Adipocyte (in vitro differentiated cells): ENCODE data around the gene UBE2J2.

Source experiments
- DNase-seq: peaks from one replicate; pipeline ENCODE4 v3.0.0-alpha.2; 2015; ENCODE audit warnings: low read depth
- H3K27me3 ChIP-seq: replicated peaks from 2 replicates; pipeline ENCODE4 v1.7.0; 2013; ENCODE audit warnings: mild to moderate bottlenecking, low read length, moderate library complexity; ENCODE audit not compliant: control insufficient read depth, insufficient read depth
- H3K36me3 ChIP-seq: 2 replicates; pipeline ENCODE4 v1.7.0; 2013; ENCODE audit warnings: low read length, mild to moderate bottlenecking, moderate library complexity; ENCODE audit not compliant: control insufficient read depth, insufficient read depth, severe bottlenecking
- H3K4me1 ChIP-seq: 2 replicates; pipeline ENCODE4 v1.7.0; 2013; ENCODE audit warnings: mild to moderate bottlenecking, low read length, moderate library complexity; ENCODE audit not compliant: control insufficient read depth, insufficient read depth
- H3K4me3 ChIP-seq: 2 replicates; pipeline ENCODE4 v1.7.0; 2013; ENCODE audit warnings: mild to moderate bottlenecking, low read length, moderate library complexity
- H3K9ac ChIP-seq: 2 replicates; pipeline ENCODE4 v1.7.0; 2013; ENCODE audit warnings: mild to moderate bottlenecking, low read length, moderate library complexity
- H3K9me3 ChIP-seq: 2 replicates; pipeline ENCODE4 v1.7.0; 2013; ENCODE audit warnings: mild to moderate bottlenecking, low read length, moderate library complexity; ENCODE audit not compliant: control insufficient read depth

UBE2J2 gene

DNA sequence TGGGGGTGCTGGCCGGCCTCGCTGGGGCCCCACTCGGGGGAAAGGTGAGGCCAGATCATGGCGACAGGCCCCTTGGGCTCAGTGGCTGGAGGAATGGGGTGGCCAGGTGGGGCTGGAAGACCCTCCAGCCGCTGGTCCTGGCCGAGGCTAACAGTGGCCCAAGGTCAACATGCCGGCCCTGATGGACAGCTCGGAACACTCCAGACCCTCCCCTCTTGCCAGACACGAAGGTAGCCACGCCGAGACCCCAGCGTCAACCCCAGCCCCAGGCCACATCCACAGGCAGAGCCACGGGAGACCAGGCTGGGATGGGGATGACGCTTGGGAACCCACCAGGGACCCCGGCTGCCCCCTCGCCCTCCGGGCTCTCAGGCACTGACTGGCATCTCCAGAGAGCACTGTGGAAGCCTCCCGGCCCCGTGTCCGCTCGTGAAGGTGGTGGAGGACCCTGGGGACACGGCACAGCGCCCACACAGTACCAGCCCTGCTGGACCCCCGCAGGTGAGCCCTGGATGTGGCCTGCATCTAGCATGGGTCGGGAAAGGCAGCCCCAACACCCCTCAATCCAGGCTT is 26.2 kb downstream of the UBE2J2 start:
- Histone ChIP-seq H3K27me3 (no peaks in the 10 kb centered on the region), H3K4me1 (no peaks in the 10 kb centered on the region), H3K36me3 (peaks cover 4% of the 10 kb centered on the region), H3K9me3 (no peaks in the 10 kb centered on the region), H3K4me3 (no peak overlapping the region), H3K9ac (no peak overlapping the region)
- DNase-seq = no peak

- no peak for DNase-seq
- Histone ChIP-seq H3K9ac (no peak within 1 kb of the TSS), H3K27me3 (no peaks in the 10 kb centered on the region), H3K36me3 (no peaks in the 10 kb centered on the region), H3K4me1 (no peaks in the 10 kb centered on the region), H3K9me3 (no peaks in the 10 kb centered on the region), H3K4me3 (no peak within 1 kb of the TSS)
Observed at GRCh38 chr1:1246577-1247340, 26.9 kb downstream of the UBE2J2 start, which contains the start of gene C1QTNF12. Gene C1QTNF12 (minus strand): TSS chr1:1246722. CDS start chr1:1246690, 32 bp downstream.

- H3K9me3 ChIP-seq = no peaks in the 10 kb centered on the region
- no peaks in the 10 kb centered on the region for H3K27me3 ChIP-seq
- H3K36me3 ChIP-seq = no peaks in the 10 kb centered on the region
- H3K9ac ChIP-seq = no peak overlapping the region
- DNase-seq = no peak
- no peak overlapping the region for H3K4me3 ChIP-seq
- no peaks in the 10 kb centered on the region for H3K4me1 ChIP-seq
Observed at GRCh38 chr1:1245817-1246576, 27.7 kb downstream of the UBE2J2 start.

- Histone ChIP-seq H3K9ac (no peak overlapping the region), H3K4me1 (no peaks in the 10 kb centered on the region), H3K4me3 (no peak overlapping the region), H3K36me3 (no peaks in the 10 kb centered on the region), H3K27me3 (no peaks in the 10 kb centered on the region), H3K9me3 (no peaks in the 10 kb centered on the region)
- DNase-seq = no peak
Observed at GRCh38 chr1:1245178-1245816, 28.4 kb downstream of the UBE2J2 start.

DNA sequence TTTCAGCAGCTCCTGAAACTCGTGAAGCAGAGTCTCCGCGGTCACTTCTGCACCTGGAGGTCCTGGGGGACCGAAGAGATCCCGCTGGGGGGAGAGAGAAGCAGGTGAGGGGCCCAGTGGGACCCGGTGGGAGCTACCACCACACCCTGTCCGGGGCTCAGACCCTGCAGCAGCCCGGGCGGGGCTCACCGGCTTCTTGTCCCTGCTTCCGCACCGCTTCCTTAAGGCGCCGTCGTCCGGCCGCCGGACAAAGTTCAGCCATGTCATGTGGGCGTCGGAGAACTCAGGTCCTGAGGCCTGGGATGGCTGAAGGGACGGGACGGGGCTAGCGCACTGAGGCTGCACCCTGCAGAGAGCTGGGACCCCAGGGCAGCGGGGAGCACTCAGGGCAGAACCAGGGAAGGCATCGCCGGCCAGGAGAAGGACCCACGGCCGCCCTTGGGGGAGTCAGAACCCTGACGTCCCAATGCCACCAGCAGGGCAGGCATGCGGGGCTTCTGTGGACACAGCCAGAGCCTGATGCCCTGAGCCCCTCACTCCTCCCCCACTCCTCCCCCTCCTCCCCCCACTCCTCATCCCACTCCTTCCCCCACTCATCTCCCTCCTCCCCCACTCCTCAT is 29.4 kb downstream of the UBE2J2 start:
- Histone ChIP-seq H3K9me3 (no peaks in the 10 kb centered on the region), H3K9ac (no peak overlapping the region), H3K36me3 (no peaks in the 10 kb centered on the region), H3K4me1 (no peaks in the 10 kb centered on the region), H3K4me3 (no peak overlapping the region), H3K27me3 (peaks cover 1% of the 10 kb centered on the region)
- DNase-seq = no peak

- H3K9ac ChIP-seq = no peak overlapping the region
- H3K4me1 ChIP-seq = no peaks in the 10 kb centered on the region
- no peak for DNase-seq
- H3K4me3 ChIP-seq = no peak overlapping the region
- H3K27me3 ChIP-seq = peaks cover 6% of the 10 kb centered on the region
- H3K36me3 ChIP-seq = no peaks in the 10 kb centered on the region
- H3K9me3 ChIP-seq = no peaks in the 10 kb centered on the region
Observed at GRCh38 chr1:1243807-1244191, 29.9 kb downstream of the UBE2J2 start.

DNA sequence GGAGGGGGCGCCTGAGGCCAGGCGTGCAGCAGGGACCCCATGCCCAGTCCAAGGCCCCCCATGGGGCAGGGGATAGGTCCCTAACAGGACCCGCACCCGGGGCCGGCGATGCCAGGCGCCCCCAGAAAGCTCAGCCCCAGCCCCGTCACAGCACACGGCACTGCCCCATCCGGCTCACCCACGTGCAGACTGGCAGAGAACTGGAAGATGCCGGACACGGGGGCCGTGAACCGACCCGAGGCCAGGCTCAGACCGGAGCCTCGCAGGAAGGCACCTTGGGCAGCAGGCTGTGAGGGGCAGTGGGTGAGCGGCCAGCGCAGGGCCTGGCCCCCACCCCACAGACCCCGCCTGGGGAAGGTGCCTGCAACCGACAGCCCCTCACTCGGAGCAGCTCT is 30.4 kb downstream of the UBE2J2 start:
- Histone ChIP-seq H3K4me3 (no peak overlapping the region), H3K36me3 (no peaks in the 10 kb centered on the region), H3K4me1 (no peaks in the 10 kb centered on the region), H3K9ac (no peak overlapping the region), H3K27me3 (peaks cover 12% of the 10 kb centered on the region), H3K9me3 (no peaks in the 10 kb centered on the region)
- no peak for DNase-seq

DNA sequence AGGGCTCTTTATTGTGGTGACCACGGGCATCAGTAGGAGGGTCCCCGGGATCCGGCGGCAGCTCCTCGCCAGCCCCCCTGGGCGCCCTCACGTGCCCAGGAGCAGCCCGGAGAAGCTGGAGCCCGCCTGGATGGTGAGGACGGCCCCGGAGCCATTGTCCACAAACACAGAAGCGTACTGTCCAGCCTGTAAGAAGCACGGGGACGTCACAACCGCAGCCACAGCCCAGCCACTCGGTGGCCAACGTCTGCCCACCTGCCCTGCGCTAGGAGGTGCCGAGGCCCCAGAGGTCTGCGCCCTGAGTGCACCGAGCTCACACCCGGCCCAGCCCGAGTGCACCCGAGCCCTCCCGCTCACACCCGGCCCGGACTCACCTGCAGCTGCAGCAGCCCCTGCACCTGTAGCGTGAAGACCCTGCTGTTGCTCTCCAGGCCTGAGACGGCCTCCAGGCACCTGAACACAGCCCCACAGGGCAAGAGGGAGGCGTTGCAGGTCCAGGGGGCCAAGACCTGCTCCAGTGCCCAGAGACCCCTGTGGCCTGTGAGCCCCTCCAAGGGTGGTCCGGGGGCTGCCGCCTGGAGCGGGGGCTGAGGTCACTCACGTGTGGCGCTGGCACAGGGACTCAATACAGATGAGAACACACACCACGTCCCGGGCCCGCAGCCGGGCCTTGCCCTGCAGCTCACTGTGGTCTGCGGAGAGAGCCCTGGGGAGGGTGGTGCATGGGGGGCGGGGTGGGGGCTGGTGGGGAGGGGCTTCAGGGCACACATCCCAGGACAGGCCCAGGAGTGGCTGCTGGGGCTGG is 31.0 kb downstream of the UBE2J2 start:
- Histone ChIP-seq H3K4me1 (no peaks in the 10 kb centered on the region), H3K27me3 (peaks cover 14% of the 10 kb centered on the region), H3K36me3 (no peaks in the 10 kb centered on the region), H3K9ac (no peak overlapping the region), H3K9me3 (no peaks in the 10 kb centered on the region), H3K4me3 (no peak overlapping the region)
- DNase-seq = no peak

DNA sequence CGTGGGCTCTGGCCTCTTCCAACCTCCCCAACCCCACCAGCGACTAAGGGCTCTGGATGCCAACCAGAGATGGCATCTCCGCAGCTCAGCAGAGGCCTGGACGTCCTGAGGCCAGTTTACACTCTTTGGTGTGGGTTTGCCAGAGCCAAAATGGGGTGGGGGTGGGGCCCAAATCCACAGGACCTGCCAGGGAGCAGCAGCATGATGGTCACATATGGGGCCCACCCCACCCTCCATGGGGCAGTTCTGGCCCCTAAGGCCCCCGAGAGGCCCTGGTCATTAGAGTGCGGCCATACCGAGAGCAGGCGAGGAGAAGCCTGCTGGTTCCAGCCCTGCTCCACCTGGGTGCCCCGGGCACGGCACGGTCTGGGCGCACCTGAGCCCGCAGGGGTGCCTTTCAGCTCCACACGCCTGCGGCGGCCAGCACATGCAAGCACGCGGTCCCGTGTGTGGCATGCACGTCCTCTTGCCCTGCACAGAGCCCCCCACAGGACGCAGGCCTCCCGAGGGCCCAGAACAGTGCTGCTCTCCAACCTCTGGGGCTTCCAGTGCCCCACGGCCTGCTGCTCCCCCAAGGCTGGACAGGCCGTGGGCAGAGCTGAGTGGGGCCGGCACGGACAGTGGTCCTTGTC is 31.9 kb downstream of the UBE2J2 start:
- Histone ChIP-seq H3K9ac (no peak overlapping the region), H3K27me3 (peaks cover 14% of the 10 kb centered on the region), H3K36me3 (no peaks in the 10 kb centered on the region), H3K9me3 (no peaks in the 10 kb centered on the region), H3K4me1 (no peaks in the 10 kb centered on the region), H3K4me3 (no peak overlapping the region)
- DNase-seq = no peak
